HEK293 (cell line): ENCODE data around the gene STRIP1.

ENCODE experiments used
- CTCF ChIA-PET: fragments of 350-600 bp; formaldehyde crosslinking; extraction: SDS; loops from one replicate; lab custom pipeline; 2021; ENCODE audit warnings: antibody characterized with exemption; lab: Yijun Ruan, JAX
- POLR2A ChIA-PET: fragments of 300-600 bp; formaldehyde crosslinking; extraction: SDS; loops from one replicate; lab custom pipeline; 2020; ENCODE audit warnings: antibody characterized with exemption, inconsistent platforms; lab: Yijun Ruan, JAX
- H3K27ac ChIP-seq: fragments of 200-500 bp; sonication (Bioruptor generic); 2 replicates; pipeline ENCODE4 v1.5.1; 2014; ENCODE audit warnings: low read depth, low read length, control low read depth, inconsistent platforms; ENCODE audit errors: extremely low read depth
- H3K36me3 ChIP-seq, 2 experiments: fragments of 200-500 bp in 1 of 2; sonication (Bioruptor generic) in 1 of 2; 1 replicate in 1 of 2; 2 replicates in 1 of 2; pipeline ENCODE4 v1.5.1; 2014 to 2017; ENCODE audit warnings: inconsistent platforms in 2 of 2, low read length in 2 of 2; ENCODE audit not compliant: control insufficient read depth in 2 of 2, insufficient read depth in 1 of 2
- H3K4me1 ChIP-seq: fragments of 200-500 bp; sonication (Bioruptor generic); 2 replicates; pipeline ENCODE4 v1.5.1; 2014; ENCODE audit warnings: mild to moderate bottlenecking, low read length, inconsistent platforms; ENCODE audit not compliant: control insufficient read depth, insufficient read depth
- H3K4me3 ChIP-seq: 2 replicates; pipeline ENCODE4 v1.5.1; 2011; ENCODE audit warnings: low read depth, mild to moderate bottlenecking, control low read depth, low read length, moderate library complexity
- H3K9me3 ChIP-seq: fragments of 200-500 bp; sonication (Bioruptor generic); 2 replicates; pipeline ENCODE4 v1.5.1; 2014; ENCODE audit warnings: low read depth, low read length, inconsistent platforms; ENCODE audit not compliant: control insufficient read depth, insufficient read depth
- GLIS1 ChIP-seq: fragments of 450-650 bp; formaldehyde crosslinking; IDR thresholded peaks from 2 replicates; pipeline ENCODE4 v1.5.1; 2016; ENCODE audit warnings: missing biosample characterization, missing genetic modification characterization
- HOXA7 ChIP-seq: sonication (generic); formaldehyde crosslinking; IDR thresholded peaks from 2 replicates; pipeline ENCODE4 v1.8.1; 2022; ENCODE audit warnings: missing genetic modification reagents, borderline replicate concordance
- SCRT1 ChIP-seq: fragments of 450-650 bp; formaldehyde crosslinking; IDR thresholded peaks from 2 replicates; pipeline ENCODE4 v1.5.1; 2016; ENCODE audit warnings: missing biosample characterization, missing genetic modification characterization, borderline replicate concordance
- ZNF16 ChIP-seq: fragments of 450-650 bp; formaldehyde crosslinking; IDR thresholded peaks from 2 replicates; pipeline ENCODE4 v1.5.1; 2016; ENCODE audit warnings: low read depth, missing biosample characterization, missing genetic modification characterization
- ZNF2 ChIP-seq: fragments of 450-650 bp; formaldehyde crosslinking; IDR thresholded peaks from 2 replicates; pipeline ENCODE4 v1.5.1; 2016; ENCODE audit warnings: missing biosample characterization, missing genetic modification characterization
- ZNF391 ChIP-seq: fragments of 450-650 bp; formaldehyde crosslinking; IDR thresholded peaks from 2 replicates; pipeline ENCODE4 v1.5.1; 2016; ENCODE audit warnings: low read depth, missing biosample characterization, missing genetic modification characterization, borderline replicate concordance
- ZNF560 ChIP-seq: fragments of 450-650 bp; formaldehyde crosslinking; IDR thresholded peaks from 2 replicates; pipeline ENCODE4 v1.5.1; 2017; ENCODE audit warnings: missing biosample characterization, missing genetic modification characterization, borderline replicate concordance
- ZNF791 ChIP-seq: fragments of 450-650 bp; formaldehyde crosslinking; IDR thresholded peaks from 2 replicates; pipeline ENCODE4 v1.5.1; 2016; ENCODE audit warnings: missing biosample characterization, missing genetic modification characterization
- TF ChIP-seq, protein P1 (sequence below): fragments of 450-650 bp; formaldehyde crosslinking; IDR thresholded peaks from 2 replicates; pipeline ENCODE4 v1.5.1; 2016; ENCODE audit warnings: missing biosample characterization, missing genetic modification characterization, low read depth
- TF ChIP-seq, protein P2 (sequence below): fragments of 450-650 bp; formaldehyde crosslinking; IDR thresholded peaks from 2 replicates; pipeline ENCODE4 v1.5.1; 2016; ENCODE audit warnings: missing biosample characterization, missing genetic modification characterization
- TF ChIP-seq, protein P3 (sequence below): fragments of 450-650 bp; formaldehyde crosslinking; IDR thresholded peaks from 2 replicates; pipeline ENCODE4 v1.5.1; 2016; ENCODE audit warnings: missing biosample characterization, missing genetic modification characterization
- TF ChIP-seq, protein P4 (sequence below): fragments of 450-650 bp; formaldehyde crosslinking; IDR thresholded peaks from 2 replicates; pipeline ENCODE4 v1.5.1; 2016; ENCODE audit warnings: missing biosample characterization, missing genetic modification characterization
- TF ChIP-seq, protein P5 (sequence below): IDR thresholded peaks from 2 replicates; pipeline ENCODE4 v1.6.1; 2011; ENCODE audit warnings: mild to moderate bottlenecking, low read depth, low read length, borderline replicate concordance
- TF ChIP-seq, protein P6 (sequence below): fragments of 450-650 bp; formaldehyde crosslinking; IDR thresholded peaks from 2 replicates; pipeline ENCODE4 v1.5.1; 2017; ENCODE audit warnings: missing biosample characterization, missing genetic modification characterization
- TF ChIP-seq, protein P7 (sequence below): fragments of 450-650 bp; formaldehyde crosslinking; IDR thresholded peaks from 2 replicates; pipeline ENCODE4 v1.5.1; 2017; ENCODE audit warnings: missing biosample characterization, mild to moderate bottlenecking, missing genetic modification characterization, moderate library complexity
- TF ChIP-seq, protein P8 (sequence below): fragments of 450-650 bp; formaldehyde crosslinking; IDR thresholded peaks from 2 replicates; pipeline ENCODE4 v1.5.1; 2016; ENCODE audit warnings: missing biosample characterization, missing genetic modification characterization

STRIP1 gene

DNA sequence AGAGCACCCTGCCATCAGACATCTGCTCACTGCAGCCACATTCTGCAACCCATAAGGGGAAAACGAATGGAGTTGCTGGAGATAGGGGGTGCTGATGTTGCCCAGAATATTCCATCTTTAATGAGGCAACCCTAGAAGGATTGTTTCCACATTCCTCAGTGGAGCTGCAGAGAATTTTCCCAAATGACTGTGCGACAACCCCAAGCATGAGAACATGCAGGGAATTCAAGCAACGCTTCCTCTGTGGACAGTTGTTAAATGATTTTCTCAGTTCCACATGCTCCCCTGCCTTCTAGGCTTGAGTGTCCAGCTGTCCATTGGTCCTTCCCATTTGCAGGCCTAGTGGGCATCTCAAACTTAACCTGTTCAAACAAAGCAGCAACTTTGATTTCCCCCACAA lies 57.4 kb downstream of the STRIP1 start:
- no peaks in the 10 kb centered on the region for H3K9me3 ChIP-seq
- ChIA-PET POLR2A (no interaction called here), CTCF (interaction anchor here (0.7 to 6.8 kb wide), 7 partner anchors 10 to 493 kb away, joined by 3 to 182 read pairs (median 4); no protein-coding TSS in a partner anchor)
- TF ChIP-seq, protein P1, sequence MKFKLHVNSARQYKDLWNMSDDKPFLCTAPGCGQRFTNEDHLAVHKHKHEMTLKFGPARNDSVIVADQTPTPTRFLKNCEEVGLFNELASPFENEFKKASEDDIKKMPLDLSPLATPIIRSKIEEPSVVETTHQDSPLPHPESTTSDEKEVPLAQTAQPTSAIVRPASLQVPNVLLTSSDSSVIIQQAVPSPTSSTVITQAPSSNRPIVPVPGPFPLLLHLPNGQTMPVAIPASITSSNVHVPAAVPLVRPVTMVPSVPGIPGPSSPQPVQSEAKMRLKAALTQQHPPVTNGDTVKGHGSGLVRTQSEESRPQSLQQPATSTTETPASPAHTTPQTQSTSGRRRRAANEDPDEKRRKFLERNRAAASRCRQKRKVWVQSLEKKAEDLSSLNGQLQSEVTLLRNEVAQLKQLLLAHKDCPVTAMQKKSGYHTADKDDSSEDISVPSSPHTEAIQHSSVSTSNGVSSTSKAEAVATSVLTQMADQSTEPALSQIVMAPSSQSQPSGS (tag by site-specific recombination), result no peak
- no peak for TF ChIP-seq ZNF791
- no peak for TF ChIP-seq ZNF2 (tag by site-specific recombination)
- TF ChIP-seq, protein P2, sequence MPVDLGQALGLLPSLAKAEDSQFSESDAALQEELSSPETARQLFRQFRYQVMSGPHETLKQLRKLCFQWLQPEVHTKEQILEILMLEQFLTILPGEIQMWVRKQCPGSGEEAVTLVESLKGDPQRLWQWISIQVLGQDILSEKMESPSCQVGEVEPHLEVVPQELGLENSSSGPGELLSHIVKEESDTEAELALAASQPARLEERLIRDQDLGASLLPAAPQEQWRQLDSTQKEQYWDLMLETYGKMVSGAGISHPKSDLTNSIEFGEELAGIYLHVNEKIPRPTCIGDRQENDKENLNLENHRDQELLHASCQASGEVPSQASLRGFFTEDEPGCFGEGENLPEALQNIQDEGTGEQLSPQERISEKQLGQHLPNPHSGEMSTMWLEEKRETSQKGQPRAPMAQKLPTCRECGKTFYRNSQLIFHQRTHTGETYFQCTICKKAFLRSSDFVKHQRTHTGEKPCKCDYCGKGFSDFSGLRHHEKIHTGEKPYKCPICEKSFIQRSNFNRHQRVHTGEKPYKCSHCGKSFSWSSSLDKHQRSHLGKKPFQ (tag by site-specific recombination), result no peak
- no peak for TF ChIP-seq SCRT1 (tag by site-specific recombination)
- no peak for TF ChIP-seq GLIS1
- TF ChIP-seq, protein P3, sequence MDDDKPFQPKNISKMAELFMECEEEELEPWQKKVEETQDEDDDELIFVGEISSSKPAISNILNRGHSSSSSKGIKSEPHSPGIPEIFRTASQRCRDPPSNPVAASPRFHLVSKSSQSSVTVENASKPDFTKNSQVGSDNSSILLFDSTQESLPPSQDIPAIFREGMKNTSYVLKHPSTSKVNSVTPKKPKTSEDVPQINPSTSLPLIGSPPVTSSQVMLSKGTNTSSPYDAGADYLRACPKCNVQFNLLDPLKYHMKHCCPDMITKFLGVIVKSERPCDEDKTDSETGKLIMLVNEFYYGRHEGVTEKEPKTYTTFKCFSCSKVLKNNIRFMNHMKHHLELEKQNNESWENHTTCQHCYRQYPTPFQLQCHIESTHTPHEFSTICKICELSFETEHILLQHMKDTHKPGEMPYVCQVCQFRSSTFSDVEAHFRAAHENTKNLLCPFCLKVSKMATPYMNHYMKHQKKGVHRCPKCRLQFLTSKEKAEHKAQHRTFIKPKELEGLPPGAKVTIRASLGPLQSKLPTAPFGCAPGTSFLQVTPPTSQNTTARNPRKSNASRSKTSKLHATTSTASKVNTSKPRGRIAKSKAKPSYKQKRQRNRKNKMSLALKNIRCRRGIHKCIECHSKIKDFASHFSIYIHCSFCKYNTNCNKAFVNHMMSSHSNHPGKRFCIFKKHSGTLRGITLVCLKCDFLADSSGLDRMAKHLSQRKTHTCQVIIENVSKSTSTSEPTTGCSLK, result no peak
- no peak for TF ChIP-seq ZNF16 (tag by site-specific recombination)
- TF ChIP-seq, protein P4, sequence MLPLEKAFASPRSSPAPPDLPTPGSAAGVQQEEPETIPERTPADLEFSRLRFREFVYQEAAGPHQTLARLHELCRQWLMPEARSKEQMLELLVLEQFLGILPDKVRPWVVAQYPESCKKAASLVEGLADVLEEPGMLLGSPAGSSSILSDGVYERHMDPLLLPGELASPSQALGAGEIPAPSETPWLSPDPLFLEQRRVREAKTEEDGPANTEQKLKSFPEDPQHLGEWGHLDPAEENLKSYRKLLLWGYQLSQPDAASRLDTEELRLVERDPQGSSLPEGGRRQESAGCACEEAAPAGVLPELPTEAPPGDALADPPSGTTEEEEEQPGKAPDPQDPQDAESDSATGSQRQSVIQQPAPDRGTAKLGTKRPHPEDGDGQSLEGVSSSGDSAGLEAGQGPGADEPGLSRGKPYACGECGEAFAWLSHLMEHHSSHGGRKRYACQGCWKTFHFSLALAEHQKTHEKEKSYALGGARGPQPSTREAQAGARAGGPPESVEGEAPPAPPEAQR (tag by site-specific recombination), result no peak
- TF ChIP-seq, protein P5, sequence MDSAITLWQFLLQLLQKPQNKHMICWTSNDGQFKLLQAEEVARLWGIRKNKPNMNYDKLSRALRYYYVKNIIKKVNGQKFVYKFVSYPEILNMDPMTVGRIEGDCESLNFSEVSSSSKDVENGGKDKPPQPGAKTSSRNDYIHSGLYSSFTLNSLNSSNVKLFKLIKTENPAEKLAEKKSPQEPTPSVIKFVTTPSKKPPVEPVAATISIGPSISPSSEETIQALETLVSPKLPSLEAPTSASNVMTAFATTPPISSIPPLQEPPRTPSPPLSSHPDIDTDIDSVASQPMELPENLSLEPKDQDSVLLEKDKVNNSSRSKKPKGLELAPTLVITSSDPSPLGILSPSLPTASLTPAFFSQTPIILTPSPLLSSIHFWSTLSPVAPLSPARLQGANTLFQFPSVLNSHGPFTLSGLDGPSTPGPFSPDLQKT, result no peak
- TF ChIP-seq, protein P6, sequence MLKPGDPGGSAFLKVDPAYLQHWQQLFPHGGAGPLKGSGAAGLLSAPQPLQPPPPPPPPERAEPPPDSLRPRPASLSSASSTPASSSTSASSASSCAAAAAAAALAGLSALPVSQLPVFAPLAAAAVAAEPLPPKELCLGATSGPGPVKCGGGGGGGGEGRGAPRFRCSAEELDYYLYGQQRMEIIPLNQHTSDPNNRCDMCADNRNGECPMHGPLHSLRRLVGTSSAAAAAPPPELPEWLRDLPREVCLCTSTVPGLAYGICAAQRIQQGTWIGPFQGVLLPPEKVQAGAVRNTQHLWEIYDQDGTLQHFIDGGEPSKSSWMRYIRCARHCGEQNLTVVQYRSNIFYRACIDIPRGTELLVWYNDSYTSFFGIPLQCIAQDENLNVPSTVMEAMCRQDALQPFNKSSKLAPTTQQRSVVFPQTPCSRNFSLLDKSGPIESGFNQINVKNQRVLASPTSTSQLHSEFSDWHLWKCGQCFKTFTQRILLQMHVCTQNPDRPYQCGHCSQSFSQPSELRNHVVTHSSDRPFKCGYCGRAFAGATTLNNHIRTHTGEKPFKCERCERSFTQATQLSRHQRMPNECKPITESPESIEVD (tag by site-specific recombination), result no peak
- no peak for TF ChIP-seq HOXA7 (CRISPR knock-in tag)
- TF ChIP-seq ZNF560 (tag by site-specific recombination), result no peak
- TF ChIP-seq, protein P7, sequence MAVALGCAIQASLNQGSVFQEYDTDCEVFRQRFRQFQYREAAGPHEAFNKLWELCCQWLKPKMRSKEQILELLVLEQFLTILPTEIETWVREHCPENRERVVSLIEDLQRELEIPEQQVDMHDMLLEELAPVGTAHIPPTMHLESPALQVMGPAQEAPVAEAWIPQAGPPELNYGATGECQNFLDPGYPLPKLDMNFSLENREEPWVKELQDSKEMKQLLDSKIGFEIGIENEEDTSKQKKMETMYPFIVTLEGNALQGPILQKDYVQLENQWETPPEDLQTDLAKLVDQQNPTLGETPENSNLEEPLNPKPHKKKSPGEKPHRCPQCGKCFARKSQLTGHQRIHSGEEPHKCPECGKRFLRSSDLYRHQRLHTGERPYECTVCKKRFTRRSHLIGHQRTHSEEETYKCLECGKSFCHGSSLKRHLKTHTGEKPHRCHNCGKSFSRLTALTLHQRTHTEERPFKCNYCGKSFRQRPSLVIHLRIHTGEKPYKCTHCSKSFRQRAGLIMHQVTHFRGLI, result no peak
- TF ChIP-seq, protein P8, sequence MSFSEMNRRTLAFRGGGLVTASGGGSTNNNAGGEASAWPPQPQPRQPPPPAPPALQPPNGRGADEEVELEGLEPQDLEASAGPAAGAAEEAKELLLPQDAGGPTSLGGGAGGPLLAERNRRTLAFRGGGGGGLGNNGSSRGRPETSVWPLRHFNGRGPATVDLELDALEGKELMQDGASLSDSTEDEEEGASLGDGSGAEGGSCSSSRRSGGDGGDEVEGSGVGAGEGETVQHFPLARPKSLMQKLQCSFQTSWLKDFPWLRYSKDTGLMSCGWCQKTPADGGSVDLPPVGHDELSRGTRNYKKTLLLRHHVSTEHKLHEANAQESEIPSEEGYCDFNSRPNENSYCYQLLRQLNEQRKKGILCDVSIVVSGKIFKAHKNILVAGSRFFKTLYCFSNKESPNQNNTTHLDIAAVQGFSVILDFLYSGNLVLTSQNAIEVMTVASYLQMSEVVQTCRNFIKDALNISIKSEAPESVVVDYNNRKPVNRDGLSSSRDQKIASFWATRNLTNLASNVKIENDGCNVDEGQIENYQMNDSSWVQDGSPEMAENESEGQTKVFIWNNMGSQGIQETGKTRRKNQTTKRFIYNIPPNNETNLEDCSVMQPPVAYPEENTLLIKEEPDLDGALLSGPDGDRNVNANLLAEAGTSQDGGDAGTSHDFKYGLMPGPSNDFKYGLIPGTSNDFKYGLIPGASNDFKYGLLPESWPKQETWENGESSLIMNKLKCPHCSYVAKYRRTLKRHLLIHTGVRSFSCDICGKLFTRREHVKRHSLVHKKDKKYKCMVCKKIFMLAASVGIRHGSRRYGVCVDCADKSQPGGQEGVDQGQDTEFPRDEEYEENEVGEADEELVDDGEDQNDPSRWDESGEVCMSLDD, result no peak
- no peak for TF ChIP-seq ZNF391 (tag by site-specific recombination)
- H3K27ac ChIP-seq, result no peak overlapping the region
- H3K36me3 ChIP-seq, result no peaks in the 10 kb centered on the region
- H3K4me1 ChIP-seq, result no peaks in the 10 kb centered on the region
- no peak overlapping the region for H3K4me3 ChIP-seq
